ENCODE data around the gene PFKL.

DNA sequence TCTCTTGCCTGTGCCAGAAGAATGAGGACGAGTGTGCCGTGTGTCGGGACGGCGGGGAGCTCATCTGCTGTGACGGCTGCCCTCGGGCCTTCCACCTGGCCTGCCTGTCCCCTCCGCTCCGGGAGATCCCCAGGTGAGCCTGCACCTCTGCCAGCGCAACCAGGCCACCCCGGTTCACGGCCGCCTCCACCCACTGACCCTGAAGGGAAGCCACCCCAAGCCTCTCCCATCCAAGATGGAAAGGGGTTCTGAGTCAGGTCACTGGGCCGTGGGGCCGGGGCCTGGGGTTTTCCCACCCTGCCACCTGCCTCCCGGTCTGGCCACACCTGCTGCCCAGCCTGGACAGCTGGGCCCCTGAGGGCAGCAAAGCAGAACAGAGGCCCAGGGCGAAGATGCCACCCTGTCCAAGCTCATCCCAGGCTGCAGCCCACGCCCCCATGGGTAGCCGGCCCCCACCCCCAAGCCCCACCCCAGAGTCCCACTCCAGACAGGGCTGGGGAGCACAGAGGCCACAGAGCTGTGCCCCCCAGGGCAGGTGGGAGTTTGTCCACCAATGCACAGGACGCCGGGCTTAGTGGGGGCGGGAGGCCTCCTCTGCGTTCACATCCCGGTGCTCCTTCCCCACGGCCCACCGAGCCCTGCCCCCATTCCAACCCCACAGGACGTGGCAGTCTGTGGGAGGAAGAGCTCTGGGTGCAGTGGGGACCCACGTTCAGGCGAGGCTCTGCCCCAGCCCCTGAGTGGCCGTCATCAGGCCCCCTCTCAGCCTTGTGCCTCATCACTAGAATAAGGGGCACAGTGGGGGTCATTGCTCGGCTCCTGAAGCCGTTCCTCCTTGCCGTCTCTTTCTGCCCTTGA is 8.5 kb upstream of the PFKL start:
- TF ChIP-seq POLR2A (IDR thresholded peaks at IDR 0.05; ENCODE audit: low read length) (no peak), GATA1 (IDR thresholded peaks at IDR 0.05; ENCODE audit: low read depth, low read length) (no peak)

All from erythroblast (primary cell).